Vagina (tissue), 2 donors: ENCODE results near the gene RAC2. TPM values are rescaled to one million over a fixed set of nuclear protein-coding genes. Genes with fewer than 3 reads are reported as not detected.
"Not testable (repeated sequence)": the region's sequence is repeated elsewhere in the genome, so short reads cannot be mapped to it uniquely, and the experiment has no call there.

Source experiments
- DNase-seq, 2 donors: peaks; one replicate each; pipeline ENCODE4 v3.0.0-alpha.2; 2017; ENCODE audit errors: extremely low spot score in 2 of 2
- H3K27ac ChIP-seq: fragments of 200-600 bp; sonication (generic); one replicate; pipeline ENCODE4 v1.5.1; 2019
- H3K27me3 ChIP-seq: fragments of 200-600 bp; sonication (generic); one replicate; pipeline ENCODE4 v1.5.1; 2019
- H3K36me3 ChIP-seq, 2 donors: fragments of 200-600 bp; sonication (generic); one replicate each; pipeline ENCODE4 v1.5.1; 2017 to 2019
- H3K4me1 ChIP-seq: fragments of 200-600 bp; sonication (generic); one replicate; pipeline ENCODE4 v1.5.1; 2019
- H3K4me3 ChIP-seq, 2 donors: fragments of 200-600 bp; sonication (generic); 1 replicate in 1 of 2; 2 replicates in 1 of 2; pipeline ENCODE4 v1.5.1; 2016 to 2019
- H3K9me3 ChIP-seq: fragments of 200-600 bp; sonication (generic); one replicate; pipeline ENCODE4 v1.5.1; 2019
- POLR2A ChIP-seq, 2 donors: fragments of 450-650 bp; IDR thresholded peaks; one replicate each; pipeline ENCODE4 v1.6.1; 2017; ENCODE audit warnings: antibody characterized with exemption in 2 of 2, mild to moderate bottlenecking in 2 of 2, moderate library complexity in 2 of 2
- POLR2AphosphoS5 ChIP-seq, 2 donors: sonication (generic); formaldehyde crosslinking; IDR thresholded peaks; one replicate each; pipeline ENCODE4 v1.9.0; 2017; ENCODE audit warnings: antibody characterized with exemption in 2 of 2, mild to moderate bottlenecking in 2 of 2, low read depth in 1 of 2; ENCODE audit not compliant: insufficient read depth in 1 of 2
- intact Hi-C: fragments of 100-400 bp; cut with DNase I; formaldehyde crosslinking; loops from one replicate; pipeline ENCODE4 v1.15.1; 2023
- total RNA-seq: library from RNA; depleted of rRNA; stranded (reverse); fragments of >200 nt; gene quantifications from one replicate; pipeline ENCODE4 v1.2.3, GENCODE V29; 2016
- TF ChIP-seq, protein P1 (sequence below), 3 experiments: fragments of 450-650 bp in 2 of 3; fragments of 200-600 bp in 1 of 3; sonication (generic) in 1 of 3; IDR thresholded peaks; one replicate each; pipeline ENCODE4 v1.5.1; 2017 to 2019; ENCODE audit warnings: antibody characterized with exemption in 3 of 3, mild to moderate bottlenecking in 2 of 3, moderate library complexity in 2 of 3

Gene RAC2
- total RNA-seq, 1 donor from 2014 or later = 15.7 TPM

DNA sequence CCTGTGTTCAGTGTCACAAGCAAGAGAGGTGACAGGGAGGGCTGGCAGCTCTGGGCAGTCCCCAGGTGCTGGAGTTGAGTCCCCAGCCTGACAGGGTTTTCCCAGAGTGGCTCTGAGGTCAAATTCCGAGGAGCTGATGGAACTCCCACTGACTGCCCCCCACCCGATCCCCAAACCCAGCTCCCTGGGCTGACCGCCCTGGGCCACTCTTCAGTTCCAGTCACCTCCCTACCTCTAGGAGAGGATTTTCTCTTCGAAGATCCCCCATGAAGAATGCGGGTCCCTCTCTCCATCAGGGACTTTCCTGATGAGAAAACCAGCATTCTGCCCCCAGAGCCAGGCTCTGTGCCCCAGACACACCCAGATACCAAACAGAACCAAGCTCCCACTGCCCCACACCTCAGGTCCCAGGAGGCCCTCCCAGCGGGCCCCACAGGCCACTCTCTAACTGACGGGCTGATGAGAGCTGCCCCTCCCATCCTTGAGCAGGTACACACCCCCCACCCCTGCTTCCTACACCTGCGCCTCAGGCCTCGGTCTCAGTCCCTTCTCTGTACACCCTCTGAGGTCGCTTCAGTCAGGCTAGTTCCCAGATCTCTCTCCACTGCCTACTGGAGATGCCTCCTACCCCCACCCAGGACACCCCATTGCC, 12.1 kb upstream of the RAC2 start:
- no peaks in the 10 kb centered on the region for H3K9me3 ChIP-seq
- no peaks in the 10 kb centered on the region for H3K4me1 ChIP-seq
- DNase-seq = no peak
- no peaks in the 10 kb centered on the region for H3K27me3 ChIP-seq
- intact Hi-C loops = no loop called here
- TF ChIP-seq, protein P1, sequence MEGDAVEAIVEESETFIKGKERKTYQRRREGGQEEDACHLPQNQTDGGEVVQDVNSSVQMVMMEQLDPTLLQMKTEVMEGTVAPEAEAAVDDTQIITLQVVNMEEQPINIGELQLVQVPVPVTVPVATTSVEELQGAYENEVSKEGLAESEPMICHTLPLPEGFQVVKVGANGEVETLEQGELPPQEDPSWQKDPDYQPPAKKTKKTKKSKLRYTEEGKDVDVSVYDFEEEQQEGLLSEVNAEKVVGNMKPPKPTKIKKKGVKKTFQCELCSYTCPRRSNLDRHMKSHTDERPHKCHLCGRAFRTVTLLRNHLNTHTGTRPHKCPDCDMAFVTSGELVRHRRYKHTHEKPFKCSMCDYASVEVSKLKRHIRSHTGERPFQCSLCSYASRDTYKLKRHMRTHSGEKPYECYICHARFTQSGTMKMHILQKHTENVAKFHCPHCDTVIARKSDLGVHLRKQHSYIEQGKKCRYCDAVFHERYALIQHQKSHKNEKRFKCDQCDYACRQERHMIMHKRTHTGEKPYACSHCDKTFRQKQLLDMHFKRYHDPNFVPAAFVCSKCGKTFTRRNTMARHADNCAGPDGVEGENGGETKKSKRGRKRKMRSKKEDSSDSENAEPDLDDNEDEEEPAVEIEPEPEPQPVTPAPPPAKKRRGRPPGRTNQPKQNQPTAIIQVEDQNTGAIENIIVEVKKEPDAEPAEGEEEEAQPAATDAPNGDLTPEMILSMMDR (IDR thresholded peaks at IDR 0.05) = no peak
- TF ChIP-seq POLR2AphosphoS5 (IDR thresholded peaks at IDR 0.05; ENCODE audit: insufficient read depth in 1 of 2, low read depth in 1 of 2) = no peak
- TF ChIP-seq POLR2A (IDR thresholded peaks at IDR 0.05) = no peak
- H3K4me3 ChIP-seq = no peak overlapping the region
- H3K27ac ChIP-seq = no peak overlapping the region
- H3K36me3 ChIP-seq = no peaks in the 10 kb centered on the region

DNA sequence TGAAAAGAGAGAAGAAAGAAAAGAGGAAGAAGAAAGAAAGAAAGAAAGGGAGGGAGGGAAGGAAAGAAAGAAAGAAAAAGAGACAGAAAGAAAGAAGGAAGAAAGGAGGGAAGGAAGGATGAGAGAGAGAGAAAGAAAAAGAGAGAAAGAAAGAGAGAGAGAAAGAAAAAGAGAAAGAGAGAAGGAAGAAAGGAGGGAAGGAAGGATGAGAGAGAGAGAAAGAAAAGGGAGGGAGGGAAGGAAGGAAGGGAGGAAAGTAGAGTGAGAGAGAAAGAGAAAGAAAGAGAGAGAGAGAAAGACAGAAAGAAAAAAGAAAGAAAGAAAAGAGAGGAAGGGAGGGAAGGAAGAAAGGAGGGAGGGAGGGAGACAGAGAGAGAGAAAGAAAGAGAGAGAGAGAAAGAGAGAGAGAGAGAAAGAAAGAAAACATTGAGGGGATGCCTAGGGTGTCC, 11.5 kb upstream of the RAC2 start:
- intact Hi-C loops = no loop called here

DNA sequence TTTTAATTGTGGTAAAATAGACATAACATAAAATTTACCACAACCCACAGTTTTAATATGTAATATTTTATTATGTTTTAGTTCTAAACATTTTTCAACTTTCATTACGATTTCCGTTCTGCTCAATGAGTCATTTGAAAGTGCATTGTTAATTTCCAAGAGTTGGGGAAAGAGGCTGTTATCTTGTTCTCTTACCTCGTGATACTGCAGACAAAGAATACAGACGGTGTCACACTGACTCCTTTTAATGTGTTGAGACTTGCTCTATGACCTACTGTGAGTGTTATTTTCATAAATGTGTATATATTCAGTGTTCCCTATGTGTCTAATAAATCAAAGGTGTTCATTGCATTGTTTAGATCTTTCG, 10.8 kb upstream of the RAC2 start:
- Histone ChIP-seq H3K4me3 (no peak overlapping the region), H3K36me3 (no peaks in the 10 kb centered on the region), H3K4me1 (no peaks in the 10 kb centered on the region), H3K27me3 (no peaks in the 10 kb centered on the region), H3K9me3 (no peaks in the 10 kb centered on the region), H3K27ac (no peak overlapping the region)
- TF ChIP-seq POLR2A (IDR thresholded peaks at IDR 0.05) = no peak
- TF ChIP-seq POLR2AphosphoS5 (IDR thresholded peaks at IDR 0.05; ENCODE audit: insufficient read depth in 1 of 2, low read depth in 1 of 2) = no peak
- TF ChIP-seq, protein P1 (IDR thresholded peaks at IDR 0.05) = no peak
- DNase-seq = no peak
- intact Hi-C loops = no loop called here

More for the DNA sequence above, 11.5 kb upstream of the RAC2 start:
- DNase-seq = no peak
- H3K4me3 ChIP-seq = no peak overlapping the region
- no peaks in the 10 kb centered on the region for H3K27me3 ChIP-seq
- H3K36me3 ChIP-seq = no peaks in the 10 kb centered on the region
- TF ChIP-seq POLR2AphosphoS5 (IDR thresholded peaks at IDR 0.05; ENCODE audit: insufficient read depth in 1 of 2, low read depth in 1 of 2) (no peak), POLR2A (IDR thresholded peaks at IDR 0.05) (no peak)
- TF ChIP-seq, protein P1 (IDR thresholded peaks at IDR 0.05) = no peak
- no peaks in the 10 kb centered on the region for H3K9me3 ChIP-seq
- no peak overlapping the region for H3K27ac ChIP-seq
- no peaks in the 10 kb centered on the region for H3K4me1 ChIP-seq

DNA sequence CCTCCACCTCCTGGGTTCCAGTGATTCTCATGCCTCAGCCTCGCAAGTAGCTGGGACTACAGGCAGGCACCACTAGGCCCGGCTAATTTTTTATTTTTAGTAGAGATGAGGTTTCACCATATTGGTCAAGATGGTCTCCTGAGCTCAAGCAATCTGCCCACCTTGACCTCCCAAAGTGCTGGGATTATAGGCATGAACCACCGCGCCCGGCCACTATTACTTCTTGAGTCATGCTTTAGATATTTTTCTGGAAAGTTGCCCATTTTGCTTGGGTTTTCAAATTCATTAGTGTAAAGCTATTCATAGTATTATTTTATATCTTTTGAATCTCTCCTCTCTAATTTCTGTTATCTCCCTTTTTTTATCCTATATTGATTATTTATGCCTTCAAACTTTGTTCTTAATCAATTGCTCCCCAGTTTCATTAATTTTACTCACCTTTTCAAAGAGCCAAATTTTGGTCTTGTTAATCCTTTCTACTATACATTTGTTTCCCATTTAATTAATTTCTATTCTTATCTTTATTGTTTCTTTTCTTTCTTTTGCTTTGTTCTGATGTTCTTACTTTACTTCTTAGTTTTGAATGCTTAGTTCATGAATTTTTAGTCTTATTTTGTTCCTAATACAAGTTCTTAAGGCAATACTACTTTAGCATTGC, 10.3 kb upstream of the RAC2 start:
- intact Hi-C loops = no loop called here
- H3K4me3 ChIP-seq = no peak overlapping the region
- no peaks in the 10 kb centered on the region for H3K9me3 ChIP-seq
- H3K27me3 ChIP-seq = no peaks in the 10 kb centered on the region
- H3K4me1 ChIP-seq = no peaks in the 10 kb centered on the region
- H3K36me3 ChIP-seq = no peaks in the 10 kb centered on the region
- TF ChIP-seq, protein P1 (IDR thresholded peaks at IDR 0.05) = no peak
- no peak for DNase-seq
- no peak overlapping the region for H3K27ac ChIP-seq

DNA sequence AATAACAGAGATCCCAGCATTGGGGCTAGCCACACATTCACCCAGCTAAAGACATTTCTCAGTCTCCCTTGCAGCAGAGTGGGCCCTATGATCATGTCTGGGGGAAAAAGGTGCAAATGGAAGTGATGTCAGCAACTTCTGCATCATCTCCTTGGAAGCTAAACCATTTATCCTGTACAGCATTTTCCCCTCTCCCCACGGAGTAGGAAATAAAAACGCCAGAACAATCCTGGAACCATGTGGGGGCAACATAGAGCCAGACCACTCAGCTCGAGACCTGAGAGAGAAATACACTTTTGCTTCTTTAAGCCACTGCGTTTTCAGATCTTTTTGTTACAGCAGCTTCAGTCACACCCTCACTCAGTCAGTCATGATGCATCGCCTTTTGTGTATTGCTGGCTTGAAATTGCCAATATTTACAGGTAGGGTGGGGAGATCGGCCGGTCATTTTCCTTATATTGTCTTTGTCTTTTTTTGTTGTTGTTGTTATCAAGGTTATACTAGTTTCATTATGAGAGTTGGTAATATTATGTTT, 9.1 kb upstream of the RAC2 start:
- no peaks in the 10 kb centered on the region for H3K36me3 ChIP-seq
- no peak for DNase-seq
- TF ChIP-seq POLR2AphosphoS5 (IDR thresholded peaks at IDR 0.05; ENCODE audit: insufficient read depth in 1 of 2, low read depth in 1 of 2) = no peak
- TF ChIP-seq POLR2A (IDR thresholded peaks at IDR 0.05) = no peak
- TF ChIP-seq, protein P1 (IDR thresholded peaks at IDR 0.05) = no peak
- H3K4me3 ChIP-seq = no peak overlapping the region
- no peaks in the 10 kb centered on the region for H3K27me3 ChIP-seq
- H3K27ac ChIP-seq = no peak overlapping the region
- no peaks in the 10 kb centered on the region for H3K9me3 ChIP-seq
- no peaks in the 10 kb centered on the region for H3K4me1 ChIP-seq
- intact Hi-C loops = no loop called here

DNA sequence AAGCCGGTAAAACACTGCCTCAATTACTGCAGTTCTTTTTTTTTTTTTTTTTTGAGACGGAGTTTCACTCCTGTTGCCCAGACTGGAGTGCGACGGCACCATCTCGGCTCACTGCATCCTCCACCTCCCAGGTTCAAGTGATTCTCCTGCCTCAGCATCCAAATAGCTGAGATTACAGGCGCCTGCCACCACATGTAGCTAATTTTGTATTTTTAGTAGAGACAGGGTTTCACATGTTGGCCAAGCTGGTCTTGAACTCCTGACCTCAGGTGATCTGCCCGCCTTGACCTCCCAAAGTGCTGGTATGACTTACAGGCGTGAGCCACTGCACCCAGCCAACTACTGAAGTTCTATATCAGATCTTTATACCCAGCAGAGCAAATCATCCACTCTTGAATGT, 7.8 kb upstream of the RAC2 start:
- H3K27ac ChIP-seq, H3K27me3 ChIP-seq, H3K36me3 ChIP-seq, H3K4me1 ChIP-seq, DNase-seq, H3K9me3 ChIP-seq, H3K4me3 ChIP-seq, intact Hi-C loops: not testable (repeated sequence)
